ENCODE measurements around the gene NKD1.

NKD1 gene

GRCh38 chr16:50675686-50676610 lies 127.8 kb downstream of the NKD1 start:
- DNase-seq (ENCODE audit: low spot score), result no peak

GRCh38 chr16:50676684-50677225 lies 128.6 kb downstream of the NKD1 start:
- no peak for DNase-seq (ENCODE audit: low spot score)

GRCh38 chr16:50677351-50677750 lies 129.2 kb downstream of the NKD1 start:
- DNase-seq (ENCODE audit: low spot score), result no peak

GRCh38 chr16:50678531-50678930 lies 130.3 kb downstream of the NKD1 start:
- DNase-seq (ENCODE audit: low spot score), result no peak

- DNase-seq (ENCODE audit: low spot score), result no peak
These were observed 131.1 kb downstream of the NKD1 start for GRCh38 chr16:50679266-50679665.

- no peak for DNase-seq (ENCODE audit: low spot score)
These were observed 131.7 kb downstream of the NKD1 start for GRCh38 chr16:50679676-50680555.

- DNase-seq (ENCODE audit: low spot score), result no peak
These were observed 132.3 kb downstream of the NKD1 start for GRCh38 chr16:50680556-50680893.

GRCh38 chr16:50681021-50681885 lies 133.1 kb downstream of the NKD1 start, which contains the start of gene SNX20:
Gene SNX20 (minus strand): TSS chr16:50681312. CDS start chr16:50677526, 3,786 bp downstream.
- DNase-seq (ENCODE audit: low spot score), result no peak

GRCh38 chr16:50683689-50684374 lies 135.6 kb downstream of the NKD1 start:
- no peak for DNase-seq (ENCODE audit: low spot score)

- DNase-seq (ENCODE audit: low spot score), result no peak
These were observed 136.7 kb downstream of the NKD1 start for GRCh38 chr16:50684823-50685461.

- no peak for DNase-seq (ENCODE audit: low spot score)
These were observed 137.4 kb downstream of the NKD1 start for GRCh38 chr16:50685462-50686063.

- no peak for DNase-seq (ENCODE audit: low spot score)
These were observed 139.9 kb downstream of the NKD1 start for GRCh38 chr16:50688083-50688482.

GRCh38 chr16:50688867-50689266 lies 140.7 kb downstream of the NKD1 start:
- no peak for DNase-seq (ENCODE audit: low spot score)

GRCh38 chr16:50690177-50690576 lies 142.0 kb downstream of the NKD1 start:
- DNase-seq (ENCODE audit: low spot score), result no peak

- DNase-seq (ENCODE audit: low spot score), result no peak
These were observed 144.4 kb downstream of the NKD1 start for GRCh38 chr16:50692644-50692998.

GRCh38 chr16:50692999-50693781 lies 145.0 kb downstream of the NKD1 start, which contains the start of gene NOD2:
Gene NOD2 (plus strand): TSS chr16:50693606. CDS start chr16:50699496, 5,890 bp downstream.
- DNase-seq (ENCODE audit: low spot score), result no peak

GRCh38 chr16:50694206-50694605 lies 146.0 kb downstream of the NKD1 start:
- no peak for DNase-seq (ENCODE audit: low spot score)

- DNase-seq (ENCODE audit: low spot score), result no peak
These were observed 147.1 kb downstream of the NKD1 start for GRCh38 chr16:50695017-50696000.

Data from hematopoietic multipotent progenitor cell treated with erythropoietin and hydrocortisone succinate and interleukin-3 and kit ligand, for 15 days (in vitro differentiated cells).